Osteoblast (primary cell): ENCODE data around the gene LRRC9. TPM values are rescaled to one million over a fixed set of nuclear protein-coding genes. Genes with fewer than 3 reads are reported as not detected.

Experiments
- DNase-seq: peaks from one replicate; pipeline ENCODE4 v3.0.0; 2011; ENCODE audit warnings: low spot score, mixed read lengths; ENCODE audit not compliant: insufficient read length; ENCODE audit errors: missing footprints
- H2AFZ ChIP-seq: 2 replicates; pipeline ENCODE4 v1.6.0; 2011; ENCODE audit warnings: mild to moderate bottlenecking, low read length
- H3K27ac ChIP-seq: 2 replicates; pipeline ENCODE4 v1.5.1; 2011; ENCODE audit warnings: mild to moderate bottlenecking, low read depth, low read length, moderate library complexity
- H3K27me3 ChIP-seq: 2 replicates; pipeline ENCODE4 v1.6.0; 2012; ENCODE audit warnings: mild to moderate bottlenecking, control low read depth, inconsistent platforms, low read length, moderate library complexity; ENCODE audit not compliant: insufficient read depth
- H3K36me3 ChIP-seq: 2 replicates; pipeline ENCODE4 v1.5.1; 2011; ENCODE audit warnings: mild to moderate bottlenecking, low read length, control low read depth, moderate library complexity; ENCODE audit not compliant: insufficient read depth
- H3K4me1 ChIP-seq: 2 replicates; pipeline ENCODE4 v1.5.1; 2011; ENCODE audit warnings: mild to moderate bottlenecking, low read length, control low read depth, moderate library complexity; ENCODE audit not compliant: insufficient read depth
- H3K4me2 ChIP-seq: 2 replicates; pipeline ENCODE4 v1.6.0; 2011; ENCODE audit warnings: mild to moderate bottlenecking, low read length; ENCODE audit not compliant: insufficient read depth
- H3K4me3 ChIP-seq: fragments of 200-600 bp; sonication (generic); 3 replicates; pipeline ENCODE4 v1.5.1; 2012; ENCODE audit warnings: mild to moderate bottlenecking, low read length, inconsistent platforms; ENCODE audit not compliant: insufficient read depth
- H3K79me2 ChIP-seq: 2 replicates; pipeline ENCODE4 v1.6.0; 2012; ENCODE audit warnings: mild to moderate bottlenecking, low read length, control low read depth, inconsistent platforms; ENCODE audit not compliant: insufficient read depth
- H3K9me3 ChIP-seq: 2 replicates; pipeline ENCODE4 v1.5.1; 2011; ENCODE audit warnings: low read depth, low read length, control low read depth
- H4K20me1 ChIP-seq: 2 replicates; pipeline ENCODE4 v1.6.0; 2012; ENCODE audit warnings: mild to moderate bottlenecking, low read length, control low read depth; ENCODE audit not compliant: insufficient read depth
- total RNA-seq: library from RNA; depleted of rRNA; stranded (reverse); fragments of >200 nt; gene quantifications from 2 replicates; pipeline ENCODE4 v1.2.3, GENCODE V29; 2012
- TF ChIP-seq, protein P1 (sequence below): IDR thresholded peaks from 2 replicates; pipeline ENCODE4 v1.5.1; 2011; ENCODE audit warnings: mild to moderate bottlenecking, low read depth, low read length, moderate library complexity; ENCODE audit errors: extremely low read depth

The LRRC9 gene
- total RNA-seq, 1 donor: not detected

DNA sequence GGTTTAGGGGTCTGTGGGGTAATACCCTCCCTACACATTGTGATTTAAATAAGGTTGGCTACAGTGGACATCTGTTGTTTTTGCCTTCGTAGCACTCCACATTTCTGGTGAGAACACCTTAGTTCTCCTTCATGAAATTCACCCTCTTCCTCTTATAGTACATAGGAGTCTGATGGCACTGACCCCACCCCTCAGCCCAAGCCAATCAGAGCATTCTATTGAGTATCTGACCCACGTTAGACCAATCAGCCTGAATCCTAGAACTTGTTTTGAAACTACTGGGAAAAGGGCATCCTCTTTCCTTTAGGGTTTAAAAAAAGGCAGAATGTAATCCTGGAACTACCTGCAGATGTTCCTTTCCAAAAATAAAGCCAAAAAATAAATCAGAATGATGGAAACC, 15.8 kb upstream of the LRRC9 start:
- Histone ChIP-seq H3K27me3 (no peaks in the 10 kb centered on the region), H2AFZ (no peak overlapping the region), H3K4me3 (no peak overlapping the region), H3K4me1 (no peaks in the 10 kb centered on the region), H3K27ac (no peak overlapping the region), H3K4me2 (no peak overlapping the region), H3K9me3 (no peaks in the 10 kb centered on the region), H4K20me1 (no peaks in the 10 kb centered on the region), H3K79me2 (no peaks in the 10 kb centered on the region), H3K36me3 (no peaks in the 10 kb centered on the region)
- TF ChIP-seq, protein P1, sequence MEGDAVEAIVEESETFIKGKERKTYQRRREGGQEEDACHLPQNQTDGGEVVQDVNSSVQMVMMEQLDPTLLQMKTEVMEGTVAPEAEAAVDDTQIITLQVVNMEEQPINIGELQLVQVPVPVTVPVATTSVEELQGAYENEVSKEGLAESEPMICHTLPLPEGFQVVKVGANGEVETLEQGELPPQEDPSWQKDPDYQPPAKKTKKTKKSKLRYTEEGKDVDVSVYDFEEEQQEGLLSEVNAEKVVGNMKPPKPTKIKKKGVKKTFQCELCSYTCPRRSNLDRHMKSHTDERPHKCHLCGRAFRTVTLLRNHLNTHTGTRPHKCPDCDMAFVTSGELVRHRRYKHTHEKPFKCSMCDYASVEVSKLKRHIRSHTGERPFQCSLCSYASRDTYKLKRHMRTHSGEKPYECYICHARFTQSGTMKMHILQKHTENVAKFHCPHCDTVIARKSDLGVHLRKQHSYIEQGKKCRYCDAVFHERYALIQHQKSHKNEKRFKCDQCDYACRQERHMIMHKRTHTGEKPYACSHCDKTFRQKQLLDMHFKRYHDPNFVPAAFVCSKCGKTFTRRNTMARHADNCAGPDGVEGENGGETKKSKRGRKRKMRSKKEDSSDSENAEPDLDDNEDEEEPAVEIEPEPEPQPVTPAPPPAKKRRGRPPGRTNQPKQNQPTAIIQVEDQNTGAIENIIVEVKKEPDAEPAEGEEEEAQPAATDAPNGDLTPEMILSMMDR: no peak
- DNase-seq: no peak

GRCh38 chr14:59905188-59905587, 14.8 kb upstream of the LRRC9 start:
- Histone ChIP-seq H3K79me2 (no peaks in the 10 kb centered on the region), H3K27me3 (no peaks in the 10 kb centered on the region), H4K20me1 (no peaks in the 10 kb centered on the region), H3K36me3 (no peaks in the 10 kb centered on the region), H2AFZ (no peak overlapping the region), H3K4me3 (no peak overlapping the region), H3K4me2 (no peak overlapping the region), H3K27ac (no peak overlapping the region), H3K9me3 (no peaks in the 10 kb centered on the region), H3K4me1 (no peaks in the 10 kb centered on the region)
- no peak for DNase-seq
- TF ChIP-seq, protein P1: no peak

DNA sequence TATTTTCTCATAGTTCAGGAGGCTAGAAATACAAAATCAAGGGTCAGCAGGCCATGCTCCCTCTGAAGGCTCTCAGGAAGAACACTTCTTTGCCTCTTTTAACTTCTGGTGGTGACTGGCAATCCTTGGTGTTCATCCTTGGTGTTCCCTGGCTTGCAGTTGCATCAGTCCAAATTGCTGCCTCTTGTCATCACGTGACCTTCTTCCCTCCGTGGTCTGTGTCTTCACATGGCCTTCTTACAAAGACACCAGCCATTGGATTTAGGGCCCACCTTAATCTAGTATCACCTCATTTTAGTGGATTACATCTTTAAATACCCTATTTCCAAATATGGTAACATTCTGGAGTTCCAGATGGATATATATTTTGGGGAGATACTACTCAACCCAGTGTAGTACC, 7.5 kb upstream of the LRRC9 start:
- no peak overlapping the region for H3K27ac ChIP-seq
- H3K4me2 ChIP-seq: no peak overlapping the region
- no peak overlapping the region for H2AFZ ChIP-seq
- no peaks in the 10 kb centered on the region for H3K27me3 ChIP-seq
- H4K20me1 ChIP-seq: no peaks in the 10 kb centered on the region
- TF ChIP-seq, protein P1: no peak
- H3K36me3 ChIP-seq: no peaks in the 10 kb centered on the region
- H3K79me2 ChIP-seq: no peaks in the 10 kb centered on the region
- no peak overlapping the region for H3K4me3 ChIP-seq
- no peak for DNase-seq
- H3K9me3 ChIP-seq: no peaks in the 10 kb centered on the region
- no peaks in the 10 kb centered on the region for H3K4me1 ChIP-seq

- Histone ChIP-seq H3K4me3 (no peak overlapping the region), H2AFZ (no peak overlapping the region), H3K27ac (no peak overlapping the region), H3K27me3 (no peaks in the 10 kb centered on the region), H3K36me3 (no peaks in the 10 kb centered on the region), H3K79me2 (no peaks in the 10 kb centered on the region), H4K20me1 (no peaks in the 10 kb centered on the region), H3K9me3 (no peaks in the 10 kb centered on the region), H3K4me1 (no peaks in the 10 kb centered on the region), H3K4me2 (no peak overlapping the region)
- DNase-seq: no peak
- TF ChIP-seq, protein P1: no peak
Observed at GRCh38 chr14:59913187-59913586, 6.8 kb upstream of the LRRC9 start.
